Activated CD4-positive, alpha-beta T cell treated with anti-CD3 and anti-CD28 coated beads, Interleukin-2, amount 10 ng/mL, durations not matched to agents 7 days and 5 days (primary cell): ENCODE data around the gene GPR78. TPM values are rescaled to one million over a fixed set of nuclear protein-coding genes. Genes with fewer than 3 reads are reported as not detected.
"Not testable (repeated sequence)": the region's sequence is repeated elsewhere in the genome, so short reads cannot be mapped to it uniquely, and the experiment has no call there.

Source experiments
- CTCF ChIA-PET: fragments of 350-600 bp; sonication (Branson Sonifier 250); formaldehyde crosslinking; loops from one replicate; lab custom pipeline; 2021; ENCODE audit warnings: antibody characterized with exemption; lab: Charles Lee
- POLR2A ChIA-PET: fragments of 350-600 bp; sonication (Branson Sonifier 250); formaldehyde crosslinking; loops from one replicate; lab custom pipeline; 2021; ENCODE audit warnings: antibody characterized with exemption; lab: Charles Lee
- DNase-seq: peaks from one replicate; pipeline ENCODE4 v3.0.0-alpha.2; 2020
- H3K27ac Mint-ChIP-seq: one replicate; pipeline ENCODE4 v1.8.0; 2021; ENCODE audit warnings: mild to moderate bottlenecking, moderate library complexity, mixed read lengths
- H3K27me3 Mint-ChIP-seq: one replicate; pipeline ENCODE4 v1.8.0; 2021; ENCODE audit warnings: mixed read lengths
- H3K36me3 Mint-ChIP-seq: one replicate; pipeline ENCODE4 v1.8.0; 2021; ENCODE audit warnings: low read depth, mixed read lengths
- H3K4me1 Mint-ChIP-seq: one replicate; pipeline ENCODE4 v1.8.0; 2021; ENCODE audit warnings: mixed read lengths
- H3K4me3 Mint-ChIP-seq: one replicate; pipeline ENCODE4 v1.8.0; 2021; ENCODE audit warnings: mild to moderate bottlenecking, moderate library complexity, mixed read lengths
- H3K9me3 Mint-ChIP-seq: one replicate; pipeline ENCODE4 v1.8.0; 2021; ENCODE audit warnings: mixed read lengths
- total RNA-seq, 2 experiments: library from RNA; stranded (reverse); gene quantifications; one replicate each; pipeline ENCODE4 v1.2.3, GENCODE V29; 2021

The GPR78 gene
- total RNA-seq, 2 experiments from 2014 or later, result not detected

DNA sequence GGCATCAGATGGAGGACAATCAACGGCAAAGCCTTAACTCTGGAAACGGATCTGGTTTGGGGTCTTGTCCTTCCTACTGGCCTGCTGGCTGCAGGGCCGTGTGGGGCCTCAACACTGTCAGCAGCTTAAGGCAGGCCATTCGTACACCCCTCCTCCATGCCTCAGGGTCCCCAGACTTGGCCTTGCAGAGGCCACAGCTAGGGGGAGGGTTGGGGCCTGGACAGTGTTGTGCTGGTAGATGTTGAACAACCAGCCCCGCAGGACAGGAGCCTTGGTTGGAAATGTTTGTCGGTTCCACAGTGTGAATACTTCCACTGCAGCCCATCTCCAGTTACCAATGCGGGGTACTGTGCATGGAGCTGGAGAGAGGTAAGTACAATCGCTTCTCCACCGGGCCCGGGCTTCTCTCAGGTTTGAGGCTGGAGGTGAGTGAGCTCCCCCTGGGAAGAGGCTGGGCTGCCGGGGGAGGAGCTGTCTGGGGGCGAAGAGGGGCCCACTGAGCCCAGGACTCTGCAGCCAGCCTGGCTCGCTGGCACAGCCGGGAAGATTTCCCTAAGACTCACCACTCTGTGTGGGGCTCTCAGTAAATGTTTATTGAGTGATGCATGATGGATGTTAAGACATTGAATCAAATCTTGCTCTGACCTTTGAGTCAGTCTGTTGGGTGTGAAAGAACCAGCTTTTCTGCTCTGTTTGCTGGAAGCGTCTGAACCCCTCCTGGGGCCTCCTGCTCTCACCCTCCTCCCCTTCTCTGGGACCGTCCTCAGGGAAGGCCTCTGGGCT, 19.7 kb upstream of the GPR78 start:
- H3K4me3 Mint-ChIP-seq, result no peak overlapping the region
- CTCF ChIA-PET, result interaction anchor here (0.6 kb wide), 1 partner anchor 22 kb away, joined by 3 read pairs; no protein-coding TSS in a partner anchor

DNA sequence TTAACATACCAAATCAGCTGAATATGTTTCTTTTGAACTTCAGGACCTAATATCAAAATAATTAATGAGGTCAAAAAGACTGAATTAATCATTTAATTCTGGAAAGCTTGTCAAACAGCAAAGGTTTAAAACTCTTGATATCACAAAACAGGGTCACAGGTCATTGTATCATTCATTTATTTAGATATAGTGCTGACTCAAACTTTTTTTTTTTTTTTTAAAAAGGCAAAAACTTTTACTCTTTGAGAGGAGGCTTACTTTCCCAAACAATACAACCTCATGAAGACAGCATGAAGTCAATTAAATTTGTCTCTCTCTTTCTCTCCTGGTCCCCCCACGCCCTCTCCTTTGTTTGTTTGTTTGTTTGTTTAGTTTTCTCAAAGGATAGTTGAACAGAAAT, 15.6 kb upstream of the GPR78 start:
- POLR2A ChIA-PET, result no interaction called here

More for the DNA sequence above, 19.7 kb upstream of the GPR78 start:
- DNase-seq, result no peak
- POLR2A ChIA-PET, result no interaction called here
- Mint-ChIP-seq H3K27ac (no peak overlapping the region), H3K4me1 (no peaks in the 10 kb centered on the region), H3K9me3 (no peaks in the 10 kb centered on the region), H3K36me3 (no peaks in the 10 kb centered on the region), H3K27me3 (no peaks in the 10 kb centered on the region)

GRCh38 chr4:8568068-8568668, 12.0 kb upstream of the GPR78 start:
- DNase-seq, result no peak
- POLR2A ChIA-PET, result no interaction called here
- CTCF ChIA-PET, result interaction anchor here (1.1 kb wide), 1 partner anchor 9 kb away, joined by 3 read pairs; no protein-coding TSS in a partner anchor
- H3K9me3 Mint-ChIP-seq, result no peaks in the 10 kb centered on the region
- H3K27me3 Mint-ChIP-seq, result peaks cover 7% of the 10 kb centered on the region
- H3K27ac Mint-ChIP-seq, result no peak overlapping the region
- no peak overlapping the region for H3K4me3 Mint-ChIP-seq
- H3K4me1 Mint-ChIP-seq, result no peaks in the 10 kb centered on the region
- no peaks in the 10 kb centered on the region for H3K36me3 Mint-ChIP-seq

More for the DNA sequence above, 15.6 kb upstream of the GPR78 start:
- Mint-ChIP-seq H3K4me3 (no peak overlapping the region), H3K27ac (no peak overlapping the region), H3K36me3 (no peaks in the 10 kb centered on the region), H3K4me1 (no peaks in the 10 kb centered on the region), H3K27me3 (peaks cover 7% of the 10 kb centered on the region), H3K9me3 (no peaks in the 10 kb centered on the region)
- CTCF ChIA-PET, result interaction anchor here (0.6 kb wide), 2 partner anchors 244 to 1261 kb away, joined by 3 read pairs; no protein-coding TSS in a partner anchor
- DNase-seq, result no peak

- Mint-ChIP-seq H3K36me3 (no peaks in the 10 kb centered on the region), H3K4me3 (no peak overlapping the region), H3K9me3 (no peaks in the 10 kb centered on the region), H3K27me3 (peaks cover 7% of the 10 kb centered on the region), H3K27ac (no peak overlapping the region), H3K4me1 (no peaks in the 10 kb centered on the region)
- CTCF ChIA-PET, result no interaction called here
- POLR2A ChIA-PET, result no interaction called here
- DNase-seq, result no peak
Measured at GRCh38 chr4:8570201-8570600, 10.0 kb upstream of the GPR78 start.

DNA sequence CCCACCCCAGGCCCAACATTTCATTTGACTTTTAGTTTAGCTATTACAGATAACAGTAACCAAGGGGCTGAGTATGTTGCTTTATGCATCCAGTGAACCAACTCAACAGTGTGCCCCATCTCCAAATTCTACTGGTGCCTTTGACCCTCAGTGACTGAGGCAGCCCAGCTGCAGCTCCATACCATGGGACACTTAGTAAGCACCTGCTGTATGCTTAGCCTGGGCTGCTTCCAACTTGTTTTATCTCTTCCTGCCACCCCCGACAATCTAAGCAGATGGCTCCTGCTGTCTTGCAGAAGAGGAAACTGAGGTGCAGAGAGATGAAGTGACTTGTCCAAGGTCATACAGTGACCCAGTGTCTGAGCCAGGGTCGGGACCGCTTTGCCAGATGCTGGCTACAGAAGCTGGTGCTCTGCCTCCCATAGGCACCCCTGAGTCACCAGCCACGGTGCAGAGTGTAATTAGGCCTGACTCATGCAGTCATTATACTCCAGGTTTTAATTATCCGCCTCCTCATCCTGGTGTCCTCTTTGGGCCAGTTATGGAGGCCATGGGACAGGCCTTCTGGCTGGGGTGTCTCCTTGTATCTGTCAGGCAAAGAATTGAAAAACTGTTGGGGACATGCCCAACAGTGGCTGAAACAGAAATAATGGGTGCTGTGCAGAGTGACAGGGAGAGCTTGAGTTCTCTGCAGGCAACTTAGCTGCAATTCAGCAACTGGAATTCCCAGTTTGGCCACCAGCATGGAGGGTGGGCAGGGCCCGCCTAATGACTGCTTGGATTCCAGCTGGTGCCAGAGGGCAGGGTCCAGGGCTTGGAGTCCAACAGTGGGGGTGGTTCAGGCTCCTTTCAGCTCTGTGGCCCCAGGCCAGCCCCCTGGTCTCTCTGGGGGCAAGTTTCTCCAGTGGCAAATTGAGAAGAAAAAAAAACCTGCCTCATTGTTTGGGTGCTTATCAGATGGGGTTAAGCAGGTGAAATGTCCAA, 8.2 kb upstream of the GPR78 start:
- no peaks in the 10 kb centered on the region for H3K36me3 Mint-ChIP-seq
- H3K9me3 Mint-ChIP-seq, result no peaks in the 10 kb centered on the region
- ChIA-PET POLR2A (no interaction called here), CTCF (no interaction called here)
- peaks cover 7% of the 10 kb centered on the region for H3K27me3 Mint-ChIP-seq
- no peaks in the 10 kb centered on the region for H3K4me1 Mint-ChIP-seq
- H3K4me3 Mint-ChIP-seq, result no peak overlapping the region
- DNase-seq, result no peak
- H3K27ac Mint-ChIP-seq, result no peak overlapping the region

DNA sequence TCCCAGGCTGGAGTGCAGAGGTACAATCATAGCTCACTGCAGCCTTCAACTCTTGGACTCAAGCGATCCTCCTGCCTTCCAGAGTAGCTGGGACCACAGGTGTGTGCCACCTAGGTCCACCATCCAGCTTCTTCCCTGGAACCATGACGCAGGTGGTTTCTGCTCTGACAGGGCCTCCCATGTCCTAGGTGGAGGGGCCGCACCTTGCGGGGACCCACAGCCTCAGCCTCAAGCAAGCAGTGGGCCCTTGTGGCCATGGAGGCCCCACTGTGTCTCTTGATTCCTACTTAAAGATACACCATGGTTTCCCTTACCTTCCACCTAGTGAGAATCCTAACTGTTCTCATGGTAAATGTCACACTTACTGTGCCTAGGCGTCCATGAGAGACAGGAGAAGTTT, 6.9 kb upstream of the GPR78 start:
- H3K27ac Mint-ChIP-seq, result no peak overlapping the region
- H3K9me3 Mint-ChIP-seq, result no peaks in the 10 kb centered on the region
- no peaks in the 10 kb centered on the region for H3K4me1 Mint-ChIP-seq
- DNase-seq, result no peak
- CTCF ChIA-PET, result no interaction called here
- POLR2A ChIA-PET, result no interaction called here
- H3K36me3 Mint-ChIP-seq, result no peaks in the 10 kb centered on the region
- H3K27me3 Mint-ChIP-seq, result no peaks in the 10 kb centered on the region
- H3K4me3 Mint-ChIP-seq, result no peak overlapping the region

DNA sequence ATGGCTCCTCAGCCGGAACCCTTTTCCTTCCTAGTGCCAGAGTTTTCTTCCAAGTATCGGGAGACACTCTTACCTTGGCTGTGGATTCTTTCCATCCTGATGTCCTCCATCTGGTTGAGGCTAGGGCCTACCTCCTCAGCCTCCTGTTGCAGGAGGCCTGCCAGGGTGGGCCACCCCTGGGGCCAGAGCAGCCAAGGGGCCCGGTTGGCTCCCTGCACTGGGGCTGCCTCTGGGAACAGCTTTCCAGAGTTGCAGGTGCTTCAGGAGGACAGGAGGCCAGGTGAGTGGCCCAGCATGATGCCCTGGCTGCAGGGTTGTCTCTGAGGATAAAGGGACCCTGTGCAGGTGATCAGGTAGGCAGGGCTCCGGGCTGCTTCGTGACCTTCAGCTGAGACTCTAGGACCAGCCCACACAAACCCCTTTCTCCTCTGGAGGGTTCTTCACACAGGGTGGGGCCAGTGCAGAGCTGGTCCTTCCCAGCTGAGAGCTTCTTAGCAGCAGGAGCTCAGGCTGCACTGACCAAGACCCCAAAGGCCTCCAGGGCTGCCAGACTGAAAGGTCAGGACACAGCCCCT, 5.3 kb upstream of the GPR78 start:
- no peak overlapping the region for H3K4me3 Mint-ChIP-seq
- ChIA-PET CTCF (interaction anchor here (0.5 kb wide), 1 partner anchor 15 kb away, joined by 5 read pairs; no protein-coding TSS in a partner anchor), POLR2A (no interaction called here)
- H3K36me3 Mint-ChIP-seq, result no peaks in the 10 kb centered on the region
- no peaks in the 10 kb centered on the region for H3K4me1 Mint-ChIP-seq
- DNase-seq, result no peak
- H3K27me3 Mint-ChIP-seq, result no peaks in the 10 kb centered on the region
- no peak overlapping the region for H3K27ac Mint-ChIP-seq
- H3K9me3 Mint-ChIP-seq, result no peaks in the 10 kb centered on the region

GRCh38 chr4:8575457-8575856, 4.7 kb upstream of the GPR78 start:
- H3K4me1 Mint-ChIP-seq, result no peaks in the 10 kb centered on the region
- H3K9me3 Mint-ChIP-seq, result no peaks in the 10 kb centered on the region
- H3K4me3 Mint-ChIP-seq, result no peak overlapping the region
- DNase-seq, result no peak
- H3K36me3 Mint-ChIP-seq, result no peaks in the 10 kb centered on the region
- ChIA-PET POLR2A (no interaction called here), CTCF (no interaction called here)
- no peaks in the 10 kb centered on the region for H3K27me3 Mint-ChIP-seq
- no peak overlapping the region for H3K27ac Mint-ChIP-seq

DNA sequence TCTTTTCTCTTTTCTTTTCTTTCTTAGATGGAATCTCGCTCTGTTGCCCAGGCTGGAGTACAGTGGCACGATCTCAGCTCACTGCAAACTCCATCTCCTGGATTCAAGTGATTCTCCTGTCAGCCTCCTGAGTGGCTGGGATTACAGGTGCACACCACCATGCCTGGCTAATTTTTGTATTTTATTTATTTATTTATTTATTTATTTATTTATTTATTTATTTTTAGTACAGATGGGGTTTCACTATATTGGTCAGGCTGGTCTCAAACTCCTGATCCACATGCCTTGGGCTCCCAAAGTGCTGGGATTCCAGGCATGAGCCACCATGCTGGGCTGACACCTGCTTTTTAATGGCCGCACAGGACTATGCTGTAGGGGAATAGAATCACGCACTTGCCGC, 3.6 kb upstream of the GPR78 start:
- H3K27me3 Mint-ChIP-seq, POLR2A ChIA-PET, H3K9me3 Mint-ChIP-seq, H3K36me3 Mint-ChIP-seq, H3K4me3 Mint-ChIP-seq, H3K4me1 Mint-ChIP-seq, H3K27ac Mint-ChIP-seq, CTCF ChIA-PET, DNase-seq: not testable (repeated sequence)

- ChIA-PET CTCF (no interaction called here), POLR2A (no interaction called here)
- H3K27ac Mint-ChIP-seq, result no peak overlapping the region
- no peaks in the 10 kb centered on the region for H3K4me1 Mint-ChIP-seq
- DNase-seq, result no peak
- no peaks in the 10 kb centered on the region for H3K27me3 Mint-ChIP-seq
- no peaks in the 10 kb centered on the region for H3K36me3 Mint-ChIP-seq
- no peak overlapping the region for H3K4me3 Mint-ChIP-seq
- no peaks in the 10 kb centered on the region for H3K9me3 Mint-ChIP-seq
Measured at GRCh38 chr4:8577046-8577445, 3.1 kb upstream of the GPR78 start.

DNA sequence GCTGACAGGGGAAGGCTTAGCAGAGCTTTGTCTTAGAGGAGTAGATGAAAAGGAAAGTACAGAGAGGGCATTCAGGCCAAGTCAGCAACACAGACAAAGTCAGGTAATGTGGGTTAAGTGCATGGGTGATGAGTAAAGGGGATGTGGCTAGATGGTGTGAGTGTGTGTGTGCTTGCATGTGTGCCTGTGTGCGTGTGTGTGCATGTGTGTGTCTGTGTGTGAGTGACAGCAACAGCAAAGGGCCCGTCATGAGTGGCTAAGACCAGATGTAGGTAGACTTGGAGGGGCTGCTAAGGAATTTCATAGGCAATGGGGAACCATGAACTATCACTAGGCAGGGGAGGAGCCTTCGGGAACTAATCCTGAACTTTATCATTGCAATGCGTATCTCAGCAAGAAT, 2.2 kb upstream of the GPR78 start:
- no peak for DNase-seq
- Mint-ChIP-seq H3K36me3 (no peaks in the 10 kb centered on the region), H3K4me3 (no peak overlapping the region), H3K9me3 (no peaks in the 10 kb centered on the region), H3K27me3 (no peaks in the 10 kb centered on the region), H3K27ac (no peak overlapping the region), H3K4me1 (no peaks in the 10 kb centered on the region)
- ChIA-PET POLR2A (no interaction called here), CTCF (interaction anchor here (0.7 kb wide), 1 partner anchor 10 kb away, joined by 3 read pairs; no protein-coding TSS in a partner anchor)

DNA sequence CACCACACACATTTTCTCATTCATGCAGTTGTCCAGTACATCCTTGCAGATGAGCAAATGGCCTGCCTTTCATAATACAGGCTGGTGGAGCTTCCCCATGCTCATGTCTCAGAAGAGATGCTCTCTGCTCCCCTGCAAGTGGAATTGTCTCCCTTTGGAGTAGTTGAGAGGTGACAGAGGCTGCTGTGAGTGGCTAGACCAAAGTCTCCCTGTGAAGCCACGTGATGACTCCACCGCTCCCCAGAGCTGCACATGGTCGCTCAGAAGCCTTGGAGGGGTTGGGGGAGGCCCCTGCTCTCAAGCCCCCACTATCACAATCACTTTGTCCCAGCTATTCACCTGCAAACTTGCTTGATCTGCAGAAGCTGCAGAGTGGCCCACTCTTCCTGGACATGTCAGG, 1.5 kb upstream of the GPR78 start:
- no peak overlapping the region for H3K27ac Mint-ChIP-seq
- H3K4me1 Mint-ChIP-seq, result no peaks in the 10 kb centered on the region
- H3K9me3 Mint-ChIP-seq, result no peaks in the 10 kb centered on the region
- H3K4me3 Mint-ChIP-seq, result no peak overlapping the region
- ChIA-PET CTCF (no interaction called here), POLR2A (no interaction called here)
- no peaks in the 10 kb centered on the region for H3K36me3 Mint-ChIP-seq
- H3K27me3 Mint-ChIP-seq, result no peaks in the 10 kb centered on the region
- no peak for DNase-seq
